ENCODE results near the gene VARS2. TPM values are rescaled to one million over a fixed set of nuclear protein-coding genes. Genes with fewer than 3 reads are reported as not detected.

The VARS2 gene
- total RNA-seq (2021) = 61.9 and 68.2 TPM in 2 replicates
- long read RNA-seq, full-length matches to known transcripts = 2 of 71 reads
- long read RNA-seq, partial matches to known transcripts = 17 of 71 reads
- long read RNA-seq, other reads (novel, unspliced or antisense) = 52 of 71 reads

DNA sequence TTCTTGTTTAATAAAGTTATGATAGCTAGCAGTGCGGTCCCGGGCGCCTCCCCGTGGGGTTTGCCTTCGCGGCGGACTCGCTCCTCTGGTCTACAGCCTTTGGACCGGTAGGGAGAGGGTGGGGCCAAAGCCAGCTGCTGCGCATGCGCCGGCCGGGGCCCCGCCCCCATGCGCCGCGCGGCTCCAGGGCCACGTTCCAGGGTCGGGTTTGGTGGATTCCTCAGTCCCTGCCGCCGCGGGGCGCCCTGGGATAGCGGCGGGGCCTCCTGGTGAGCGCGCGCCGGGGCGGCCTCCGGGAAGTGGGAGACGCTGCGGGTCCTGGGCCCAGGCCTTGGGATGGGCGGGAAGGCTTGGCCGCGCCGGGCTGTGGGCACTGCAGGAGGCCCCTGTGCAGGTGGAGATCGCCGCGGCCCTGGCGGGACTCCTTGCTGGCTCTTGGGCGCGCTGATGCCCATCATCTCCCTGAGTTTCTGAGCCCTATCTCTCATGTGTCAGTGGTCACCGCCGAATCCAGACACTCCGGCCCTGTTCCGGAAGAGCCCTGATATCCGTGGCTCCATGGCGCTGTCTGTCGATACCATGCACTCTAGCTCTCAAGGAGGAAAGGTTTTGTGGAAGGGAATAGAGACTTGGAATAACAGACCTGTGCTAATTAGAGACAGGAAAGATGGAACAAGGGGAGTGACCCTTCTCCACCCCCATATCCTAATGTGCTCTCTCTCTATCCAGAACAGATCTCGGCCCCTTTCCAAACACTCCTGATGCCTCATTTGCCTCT is at the start of gene VARS2:
VARS2 (plus strand) TSS at position 163 of the 778 bp plus-strand sequence; CDS start at position 762, 599 bp downstream.
- Histone ChIP-seq H4K5ac (ENCODE audit: insufficient read length, low read depth, low read length) (no peak within 1 kb of the TSS), H2BK12ac (ENCODE audit: insufficient read length, low read depth, low read length) (no peak within 1 kb of the TSS), H2AK5ac (ENCODE audit: insufficient read length, low read length) (no peak within 1 kb of the TSS), H4K20me1 (ENCODE audit: control insufficient read depth, insufficient read depth, insufficient read length) (no peaks in the 10 kb centered on the region), H3T11ph (ENCODE audit: low read length) (no peak within 1 kb of the TSS), H4K91ac (ENCODE audit: insufficient read length, low read depth, low read length) (no peak within 1 kb of the TSS), H3K9me3 (ENCODE audit: control insufficient read depth, low read depth, low read length) (no peaks in the 10 kb centered on the region), H3K79me2 (ENCODE audit: insufficient read depth, low read length) (no peaks in the 10 kb centered on the region), H3K23me2 (ENCODE audit: insufficient read length, low read depth, low read length, poor library complexity, severe bottlenecking) (peaks cover 10% of the 10 kb centered on the region), H3K56ac (ENCODE audit: insufficient read length, low read depth, low read length) (no peak within 1 kb of the TSS), H3K79me1 (ENCODE audit: insufficient read depth, low read depth, low read length, poor library complexity, severe bottlenecking) (no peaks in the 10 kb centered on the region), H4K8ac (replicated peaks; ENCODE audit: insufficient read length, low read depth, low read length) (no peak within 1 kb of the TSS), H2BK15ac (ENCODE audit: low read depth, low read length) (no peak within 1 kb of the TSS), H2BK20ac (ENCODE audit: low read depth, low read length, poor library complexity, severe bottlenecking) (no peak within 1 kb of the TSS), H3K4me1 (ENCODE audit: insufficient read depth, low read length) (no peaks in the 10 kb centered on the region), H2BK120ac (ENCODE audit: low read depth, low read length, poor library complexity, severe bottlenecking) (no peak within 1 kb of the TSS), H3K27me3 (ENCODE audit: insufficient read depth, low read length) (no peaks in the 10 kb centered on the region), H3K23ac (ENCODE audit: insufficient read length, low read depth, low read length) (no peak within 1 kb of the TSS), H2BK5ac (ENCODE audit: insufficient read length, low read length) (no peak within 1 kb of the TSS), H3K14ac (ENCODE audit: insufficient read depth, low read length) (peak within 1 kb of the TSS; percentile 42; the same call in 1 of the 2 replicates), H3K9ac (ENCODE audit: extremely low read depth, insufficient read length, low read length) (peak within 1 kb of the TSS; percentile 28), H3K4ac (ENCODE audit: low read depth, low read length) (no peak within 1 kb of the TSS), H3K4me2 (ENCODE audit: insufficient read depth, insufficient read length, low read length) (peak within 1 kb of the TSS; percentile 78), H3K18ac (ENCODE audit: insufficient read length, low read depth, low read length) (no peak within 1 kb of the TSS), H3K27ac (ENCODE audit: insufficient read length, low read depth, low read length) (no peak within 1 kb of the TSS), H2AFZ (ENCODE audit: low read length) (no peak within 1 kb of the TSS)
- Mint-ChIP-seq H3K27me3 (ENCODE audit: low read depth) (no peaks in the 10 kb centered on the region; the same call in none of the 2 replicates), H3K4me1 (peaks cover 22 to 26% of the 10 kb centered on the region in 2 experiments), H3K9me3 (no peaks in the 10 kb centered on the region), H3K27ac (peak within 1 kb of the TSS; percentile 26 to 89 (median 53); a peak in 6 of 7 replicates), H3K36me3 (ENCODE audit: insufficient read depth in 1 of 3, low read depth in 3 of 3) (peaks cover 38 to 75% (median 75%) of the 10 kb centered on the region in 3 experiments), H3K4me3 (peak within 1 kb of the TSS; percentile 82 to 93)
- TF ChIP-seq, protein P1, sequence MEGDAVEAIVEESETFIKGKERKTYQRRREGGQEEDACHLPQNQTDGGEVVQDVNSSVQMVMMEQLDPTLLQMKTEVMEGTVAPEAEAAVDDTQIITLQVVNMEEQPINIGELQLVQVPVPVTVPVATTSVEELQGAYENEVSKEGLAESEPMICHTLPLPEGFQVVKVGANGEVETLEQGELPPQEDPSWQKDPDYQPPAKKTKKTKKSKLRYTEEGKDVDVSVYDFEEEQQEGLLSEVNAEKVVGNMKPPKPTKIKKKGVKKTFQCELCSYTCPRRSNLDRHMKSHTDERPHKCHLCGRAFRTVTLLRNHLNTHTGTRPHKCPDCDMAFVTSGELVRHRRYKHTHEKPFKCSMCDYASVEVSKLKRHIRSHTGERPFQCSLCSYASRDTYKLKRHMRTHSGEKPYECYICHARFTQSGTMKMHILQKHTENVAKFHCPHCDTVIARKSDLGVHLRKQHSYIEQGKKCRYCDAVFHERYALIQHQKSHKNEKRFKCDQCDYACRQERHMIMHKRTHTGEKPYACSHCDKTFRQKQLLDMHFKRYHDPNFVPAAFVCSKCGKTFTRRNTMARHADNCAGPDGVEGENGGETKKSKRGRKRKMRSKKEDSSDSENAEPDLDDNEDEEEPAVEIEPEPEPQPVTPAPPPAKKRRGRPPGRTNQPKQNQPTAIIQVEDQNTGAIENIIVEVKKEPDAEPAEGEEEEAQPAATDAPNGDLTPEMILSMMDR (conservative IDR thresholded peaks at IDR 0.05) = no peak
- WGBS (ENCODE audit: extremely low coverage, insufficient read length, low lambda C conversion rate) = no CpG with 5 or more reads among the region's 52 CpGs
- DNase-seq = peak; percentile 89
